HG02623 (cell line): Measurements from ENCODE around the gene DHRS4.

Experiments
- ATAC-seq: cut with Tn5 transposase; IDR thresholded peaks from one replicate; pipeline ENCODE4 v1.9.1; 2021; ENCODE audit warnings: moderate library complexity; ENCODE audit not compliant: unreplicated experiment

The DHRS4 gene

DNA sequence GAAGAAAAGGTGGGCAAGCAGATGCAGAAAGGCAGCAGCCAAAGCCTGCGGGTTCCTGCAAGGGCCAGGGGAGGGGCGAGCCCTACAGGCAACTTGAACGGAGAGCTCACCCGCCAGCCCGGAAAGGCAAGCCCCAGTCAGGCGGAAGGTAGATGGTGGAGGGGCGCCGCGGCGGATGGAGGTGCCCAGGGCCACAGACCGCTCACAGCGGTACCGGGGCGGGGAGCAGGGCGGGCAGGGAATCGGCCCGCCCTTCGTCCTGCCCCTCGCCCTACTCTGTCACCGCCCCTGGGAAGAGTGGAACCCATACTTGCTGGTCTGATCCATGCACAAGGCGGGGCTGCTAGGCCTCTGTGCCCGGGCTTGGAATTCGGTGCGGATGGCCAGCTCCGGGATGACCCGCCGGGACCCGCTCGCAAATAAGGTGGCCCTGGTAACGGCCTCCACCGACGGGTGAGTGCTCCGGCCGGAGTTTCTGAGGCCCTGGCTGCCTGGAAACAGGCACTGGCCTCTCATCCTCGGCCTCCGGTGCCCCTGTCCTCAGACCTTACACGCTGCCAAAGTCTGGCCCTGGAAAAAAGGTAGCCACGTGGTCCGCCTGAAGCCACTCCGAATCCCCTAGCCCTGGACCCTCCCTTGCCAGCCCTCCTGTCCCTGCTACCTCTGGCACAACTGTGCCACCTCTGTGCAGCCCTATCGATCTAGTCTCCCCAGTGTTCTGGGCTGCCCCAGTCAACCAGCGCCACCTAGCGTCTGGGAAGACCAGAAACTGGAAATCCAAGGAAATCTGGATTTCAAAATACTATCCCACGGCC is at the start of gene DHRS4:
DHRS4 (plus strand) TSS at position 307 of the 815 bp plus-strand sequence; CDS start at position 326, 19 bp downstream.
- ATAC-seq = peak; percentile 86

DNA sequence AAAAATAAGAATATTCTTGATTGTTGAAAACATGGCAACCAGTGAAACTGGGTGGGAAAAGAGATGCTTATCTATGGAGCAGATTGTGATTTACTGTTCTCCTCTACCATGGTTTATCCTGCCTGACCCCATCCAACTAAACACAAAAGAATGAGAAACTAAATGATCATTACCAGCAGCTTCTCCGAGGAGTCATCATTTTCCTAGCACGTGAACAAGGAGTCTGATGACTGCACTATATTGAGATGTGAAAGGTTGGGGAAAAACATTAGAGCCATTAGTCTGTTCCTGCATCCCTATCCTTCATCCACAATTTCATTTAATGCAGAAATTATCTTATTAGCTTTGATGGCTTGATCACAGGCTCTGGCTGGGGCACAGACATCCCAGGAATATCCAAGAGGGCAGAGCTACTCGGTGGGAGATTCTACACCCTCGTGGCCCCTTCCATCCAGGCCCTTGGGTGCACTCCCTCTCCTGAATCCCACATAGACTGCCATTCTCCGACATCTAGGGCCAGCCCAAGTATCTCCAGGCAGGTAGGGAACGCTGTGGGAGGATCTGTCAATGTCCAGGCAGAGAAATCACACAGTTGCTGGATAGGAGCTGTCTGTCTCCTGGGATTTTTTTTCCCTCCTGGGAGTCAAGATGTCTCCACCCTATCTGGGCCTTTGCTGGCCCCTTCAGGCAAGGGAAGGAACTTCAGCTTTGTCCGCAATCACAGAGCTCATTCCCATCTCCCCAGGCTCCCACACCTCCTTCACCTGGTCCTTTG is 43.3 kb upstream of the DHRS4 start:
- ATAC-seq = no peak

DNA sequence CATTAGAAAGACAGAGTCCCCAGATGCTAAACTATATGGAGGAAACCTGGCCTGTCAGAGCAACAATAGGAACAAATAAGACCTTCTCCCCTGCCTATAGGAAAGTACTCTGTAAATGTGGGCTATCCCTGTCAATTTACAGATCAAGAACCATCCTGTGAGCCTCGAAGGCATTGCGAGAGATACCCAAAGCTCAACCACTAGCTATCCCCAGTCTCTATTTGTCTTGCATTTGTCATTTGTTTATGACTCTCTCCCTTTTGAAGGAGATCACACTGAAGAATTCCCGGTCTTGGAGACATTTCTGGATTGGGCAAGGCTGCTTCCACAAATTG is 42.7 kb upstream of the DHRS4 start:
- no peak for ATAC-seq

DNA sequence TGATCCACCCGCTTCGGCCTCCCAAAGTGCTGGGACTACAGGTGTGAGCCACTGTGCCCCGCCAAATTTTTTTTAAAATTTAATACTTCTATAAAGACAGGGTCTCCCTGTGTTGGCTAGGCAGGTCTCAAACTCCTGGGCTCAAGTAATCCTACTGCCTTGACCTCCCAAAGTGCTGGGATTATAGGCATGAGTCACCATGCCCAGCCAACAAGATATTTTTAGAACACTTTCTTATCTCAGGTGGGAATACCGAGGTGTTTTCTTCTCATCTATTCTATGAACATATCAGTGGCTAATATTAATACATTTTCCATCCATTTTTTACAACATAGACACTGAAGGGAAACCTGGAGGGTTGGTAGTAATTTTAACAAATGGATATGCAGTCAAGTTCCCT is 38.0 kb upstream of the DHRS4 start:
- no peak for ATAC-seq

DNA sequence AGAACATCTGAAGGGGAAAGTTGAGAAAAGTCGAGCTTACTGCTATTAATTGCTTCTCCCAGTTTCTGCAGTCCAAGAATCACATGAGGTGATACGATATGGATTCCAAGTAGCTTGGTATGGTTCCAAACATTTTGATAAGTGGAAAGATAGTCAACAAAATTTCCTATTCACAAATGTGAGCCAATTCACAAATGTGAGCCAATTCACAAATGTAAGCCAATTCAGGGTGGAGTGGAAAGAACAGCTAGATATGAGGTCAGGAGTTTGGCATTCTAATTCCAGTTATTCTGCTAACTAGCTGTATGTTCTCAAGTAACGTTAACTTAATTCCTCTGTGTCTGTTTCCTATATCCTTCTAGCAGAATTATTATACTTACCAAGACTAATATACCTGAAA is 37.6 kb upstream of the DHRS4 start:
- ATAC-seq = no peak

DNA sequence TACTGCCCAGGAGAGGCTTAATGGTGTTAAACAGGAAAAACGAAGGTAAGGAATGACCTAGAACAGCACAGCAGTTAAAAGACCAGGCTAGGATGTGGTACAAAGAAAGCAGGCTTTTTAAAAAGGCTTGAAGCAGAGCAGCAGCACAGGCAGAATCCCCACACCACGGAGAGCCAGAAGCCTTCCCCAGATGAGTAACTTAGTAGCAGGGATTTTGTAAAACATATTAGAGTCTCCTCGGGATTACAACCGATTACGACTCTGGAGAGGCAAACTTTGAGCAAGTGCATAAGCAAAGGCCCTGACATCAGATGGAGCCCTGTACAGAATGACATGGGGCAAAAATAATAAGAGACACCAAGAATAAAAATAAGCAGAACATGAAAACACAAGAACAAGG is 37.1 kb upstream of the DHRS4 start:
- no peak for ATAC-seq

DNA sequence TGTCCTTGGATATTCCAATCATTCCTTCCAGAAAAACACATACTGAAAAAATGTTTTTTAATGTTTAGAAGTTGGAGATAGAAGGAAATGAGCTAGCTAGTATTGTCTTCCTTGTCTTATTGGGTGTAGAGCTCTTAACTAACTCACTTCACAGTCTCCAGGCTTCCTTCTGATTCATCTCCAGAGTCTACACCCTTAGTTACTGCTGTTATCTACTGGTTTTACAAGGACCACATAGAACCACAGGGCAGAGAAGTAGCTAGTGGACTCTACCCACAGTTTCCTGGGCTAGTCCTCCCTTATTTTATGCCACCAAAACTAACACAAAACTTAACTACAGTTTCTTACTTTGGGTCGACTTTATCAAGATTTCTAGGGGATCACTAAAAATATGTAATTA is 31.0 kb upstream of the DHRS4 start:
- ATAC-seq = no peak

DNA sequence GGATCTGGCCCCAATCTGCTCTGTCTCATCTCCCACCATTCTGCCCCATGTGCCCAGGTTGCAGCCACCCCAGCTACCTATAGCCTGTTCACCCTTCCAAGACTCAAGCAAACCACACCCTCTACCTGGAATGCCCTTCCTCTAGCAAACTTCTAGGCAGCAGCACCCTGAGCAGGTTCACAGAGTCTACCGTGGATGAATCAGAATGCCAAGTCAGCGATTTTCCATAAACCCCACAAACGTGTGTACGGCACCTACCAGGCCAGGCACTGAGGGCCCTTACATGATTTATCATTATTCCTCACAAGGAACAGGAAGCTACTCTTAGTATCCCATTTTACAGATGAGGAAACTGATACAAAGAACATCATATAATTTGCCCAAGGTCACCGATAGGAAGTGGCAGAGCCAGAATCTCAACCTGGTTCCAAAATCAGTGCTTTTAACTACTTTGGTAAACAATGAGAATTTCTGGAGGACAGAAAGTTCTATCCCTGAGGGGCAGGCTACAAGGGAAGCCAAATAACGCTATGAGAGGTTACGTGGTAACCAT is 28.0 kb upstream of the DHRS4 start:
- no peak for ATAC-seq

DNA sequence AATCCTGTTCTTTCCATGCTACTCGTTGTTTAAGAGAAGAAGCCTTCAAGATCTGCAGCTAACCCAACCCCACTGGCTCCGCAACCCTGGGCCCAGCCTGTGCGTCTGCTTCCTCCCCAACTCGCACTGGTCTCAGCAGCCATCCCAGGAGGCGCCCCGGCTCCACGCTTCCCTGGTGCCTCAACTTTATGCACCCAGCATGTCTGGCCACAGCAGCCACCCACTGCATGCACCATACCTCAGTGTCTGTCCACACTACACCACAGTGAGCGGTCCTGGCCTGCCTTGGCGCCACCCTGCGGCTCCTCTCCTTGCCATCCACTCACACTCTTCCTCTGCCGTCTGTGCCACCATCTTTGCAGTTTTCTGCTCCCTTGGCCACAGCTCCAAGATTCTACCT is 27.0 kb upstream of the DHRS4 start:
- ATAC-seq = no peak

DNA sequence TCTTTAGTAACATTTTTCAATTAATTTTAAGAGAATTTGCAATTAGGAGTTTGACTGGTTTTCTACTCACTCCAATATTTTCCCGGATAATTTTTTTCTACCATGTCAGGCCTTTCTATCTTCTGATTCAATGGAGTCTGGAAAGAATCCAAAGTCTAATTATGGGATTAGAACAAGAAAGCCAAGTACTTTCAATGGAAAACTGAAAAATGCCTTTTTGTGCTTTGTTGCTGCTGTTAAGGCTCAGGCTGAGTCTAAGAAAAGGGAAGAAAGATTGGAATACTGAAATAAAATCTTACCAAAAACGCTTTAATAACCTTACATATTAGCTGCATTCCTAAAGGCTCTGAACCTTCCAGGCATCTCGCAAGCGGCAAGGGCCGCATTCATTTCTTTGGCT is 24.4 kb upstream of the DHRS4 start:
- ATAC-seq = no peak

DNA sequence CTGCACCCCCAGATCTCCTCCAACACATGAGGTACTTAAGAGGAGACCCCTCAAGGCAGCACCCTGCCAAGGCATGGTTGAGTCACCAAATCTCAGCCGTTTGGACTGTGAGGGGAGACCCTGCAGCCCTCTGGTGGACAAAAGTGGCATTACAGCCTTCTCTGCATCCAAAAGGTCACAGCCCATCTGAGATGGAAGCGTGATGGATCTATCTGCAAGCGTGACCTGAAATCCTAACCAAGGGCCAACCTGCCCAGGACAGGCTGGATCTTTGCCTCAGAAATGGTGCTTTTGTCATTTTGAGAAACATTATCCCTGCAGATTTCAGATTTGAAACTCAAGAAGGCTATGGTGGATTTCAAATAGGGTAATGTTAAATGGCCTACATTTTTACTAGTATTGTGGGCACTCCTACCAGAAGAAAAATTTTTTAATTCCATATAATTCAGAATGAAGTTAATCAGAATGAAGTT is 23.7 kb upstream of the DHRS4 start:
- ATAC-seq = no peak

DNA sequence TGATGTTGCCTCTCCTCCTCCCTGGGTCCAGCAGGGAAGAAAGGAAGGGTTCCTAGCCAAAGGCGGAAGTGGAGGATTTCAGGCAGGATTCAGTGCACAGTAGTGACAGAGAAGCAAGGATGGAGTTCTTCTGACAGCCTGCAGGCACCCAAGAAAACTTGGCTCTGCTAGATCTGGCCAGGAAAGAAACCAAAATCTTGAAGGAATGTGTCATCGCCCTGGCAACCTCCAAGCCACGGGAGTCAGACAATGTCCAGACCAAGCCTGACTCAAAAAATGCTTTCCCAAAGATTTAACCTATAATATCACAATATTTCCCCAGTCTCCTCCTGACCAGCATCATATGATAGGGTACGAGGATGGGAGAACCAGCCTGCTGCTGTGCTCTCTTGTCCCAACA is 22.8 kb upstream of the DHRS4 start:
- ATAC-seq = no peak

DNA sequence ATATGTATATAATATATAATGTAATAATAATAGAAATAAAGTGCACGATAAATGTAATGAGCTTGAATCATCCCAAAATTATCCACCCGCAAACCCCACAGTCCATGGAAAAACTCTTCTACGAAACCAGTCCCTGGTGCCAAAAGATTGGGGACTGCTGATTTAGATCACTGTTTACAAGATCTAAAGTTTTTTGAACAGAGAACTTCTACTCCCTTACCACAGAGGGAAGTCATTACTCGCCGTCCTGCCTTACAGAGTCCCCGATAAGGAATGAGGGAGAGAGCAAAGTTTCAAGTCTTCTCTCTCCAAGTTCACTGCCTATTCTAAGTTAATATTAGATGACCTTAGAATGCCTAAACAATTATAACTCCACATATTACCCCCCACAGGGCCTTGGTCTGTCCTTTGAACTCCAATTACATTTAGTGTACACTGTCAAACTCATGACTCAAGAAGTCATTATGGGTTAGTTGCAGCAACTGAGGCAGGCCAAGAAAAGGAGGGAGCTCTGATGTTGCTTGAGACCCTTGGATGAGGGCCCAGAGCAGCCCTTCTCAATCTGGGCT is 21.8 kb upstream of the DHRS4 start:
- ATAC-seq = no peak

DNA sequence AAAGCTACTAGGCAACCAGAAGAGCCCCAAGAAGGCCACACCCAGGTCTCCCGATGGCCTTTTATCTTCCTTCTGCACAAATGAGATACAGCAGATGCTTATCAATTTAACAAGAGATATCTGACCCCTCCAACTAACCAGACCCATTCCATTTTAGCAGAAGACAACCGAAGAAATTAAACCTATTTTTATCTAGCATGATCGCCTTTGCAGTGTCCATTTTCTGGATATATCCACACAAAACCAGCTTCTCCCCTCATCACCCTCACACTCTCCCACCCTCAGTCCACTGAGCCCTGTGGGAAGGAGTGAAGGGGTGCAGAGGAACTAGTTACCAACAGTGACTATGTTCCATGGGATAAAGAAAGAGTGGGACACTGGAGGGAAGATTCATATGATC is 20.9 kb upstream of the DHRS4 start:
- ATAC-seq = no peak

DNA sequence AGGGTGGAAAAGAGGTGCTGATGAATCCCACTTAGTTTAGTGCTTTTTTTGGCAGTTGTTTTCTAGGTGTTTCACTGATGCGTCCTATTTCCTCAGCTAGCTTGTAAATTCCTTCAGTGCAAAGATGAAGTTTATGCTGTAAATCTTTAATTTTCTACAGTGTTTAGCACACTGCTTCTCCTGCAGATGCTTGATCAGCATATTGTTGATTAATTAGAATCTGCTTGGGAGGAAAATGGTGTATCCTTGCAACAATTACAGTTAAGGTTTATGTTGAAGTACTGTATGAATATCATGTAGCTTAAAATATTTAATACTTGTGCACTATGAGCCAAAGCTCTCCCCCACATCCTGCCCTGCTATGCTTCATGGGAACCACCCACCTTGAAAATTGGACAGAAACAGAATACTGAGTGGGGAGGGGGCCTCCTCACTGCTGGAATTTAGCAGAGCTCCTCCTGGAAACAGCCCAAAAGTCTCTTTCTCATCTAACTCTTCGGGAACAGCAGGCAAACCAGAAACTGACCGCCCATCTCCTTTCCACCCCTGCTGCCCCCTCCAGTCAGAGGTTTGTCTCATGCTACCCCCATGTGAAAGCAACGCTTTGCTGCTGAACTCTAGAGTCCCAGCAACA is 20.3 kb upstream of the DHRS4 start:
- ATAC-seq = no peak

DNA sequence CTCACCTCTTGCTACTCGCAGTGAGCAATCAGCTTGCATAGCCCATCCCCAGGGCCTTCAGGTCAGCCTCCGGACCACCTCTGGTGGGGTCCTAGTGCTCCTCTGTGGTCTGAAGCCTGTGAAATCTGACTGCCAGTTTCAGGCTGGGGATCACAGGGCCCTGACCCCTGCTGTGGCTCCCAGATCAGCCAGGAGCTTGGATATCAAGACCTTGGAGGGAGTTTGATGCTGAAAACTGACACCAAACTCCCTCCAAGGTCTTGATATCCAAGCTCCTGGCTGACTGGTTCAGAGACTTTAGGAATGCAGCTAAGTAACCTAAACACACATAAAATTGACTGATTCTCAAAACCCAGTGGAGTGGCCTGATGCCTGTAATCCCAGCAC is 19.8 kb upstream of the DHRS4 start:
- no peak for ATAC-seq

DNA sequence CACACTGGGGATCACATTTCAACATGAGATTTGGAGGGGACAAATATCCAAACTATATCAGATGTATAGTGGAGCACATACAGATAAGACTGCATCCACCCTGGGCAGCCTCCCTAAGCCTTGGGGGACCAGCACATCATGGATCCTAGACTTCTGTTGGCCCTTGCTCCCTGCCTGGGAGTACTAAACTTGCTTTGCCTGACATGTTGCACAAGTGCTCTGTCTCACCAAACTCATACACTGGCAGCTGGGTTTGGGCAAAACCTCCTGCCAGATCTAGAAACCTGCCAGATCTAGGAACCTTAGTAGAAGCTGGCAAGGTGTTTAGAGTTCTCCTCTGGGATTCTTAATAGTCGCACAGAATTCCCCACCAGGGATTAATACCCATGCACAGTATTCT is 18.4 kb upstream of the DHRS4 start:
- ATAC-seq = no peak

DNA sequence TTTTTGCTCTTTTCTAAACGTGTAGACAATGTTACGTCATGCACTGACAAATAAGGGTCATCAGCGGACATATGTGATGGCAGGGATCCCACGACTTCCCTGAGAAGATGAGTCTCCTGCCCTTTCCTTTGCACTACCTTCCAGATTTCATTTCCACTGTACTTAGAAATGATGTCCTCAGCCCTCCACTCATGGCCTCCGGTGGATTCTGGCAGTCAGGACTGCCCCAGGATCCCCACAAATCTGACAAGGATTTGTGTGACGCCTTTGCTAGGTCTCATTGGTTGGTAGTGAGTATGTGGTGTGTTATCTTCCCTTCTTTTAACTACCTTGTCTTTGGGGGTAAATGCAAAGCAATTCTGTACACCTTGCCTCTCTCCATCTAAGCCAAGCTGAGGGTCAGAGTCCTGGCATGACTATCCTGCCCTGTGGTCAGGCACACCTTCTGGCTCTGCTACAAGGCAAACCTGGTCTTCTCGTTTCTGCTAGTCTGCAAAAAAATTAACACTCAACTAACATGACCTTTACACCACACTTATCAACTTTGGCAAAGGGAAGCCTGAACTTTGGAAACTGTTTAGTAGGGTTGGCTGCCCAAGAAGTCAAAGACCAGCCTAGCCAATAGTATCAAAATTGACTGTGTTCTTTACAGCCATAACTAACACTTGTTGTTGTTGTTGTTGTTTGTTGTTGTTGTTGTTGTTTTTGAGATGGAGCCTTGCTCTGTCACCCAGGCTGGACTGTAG is 17.3 kb upstream of the DHRS4 start:
- no peak for ATAC-seq

DNA sequence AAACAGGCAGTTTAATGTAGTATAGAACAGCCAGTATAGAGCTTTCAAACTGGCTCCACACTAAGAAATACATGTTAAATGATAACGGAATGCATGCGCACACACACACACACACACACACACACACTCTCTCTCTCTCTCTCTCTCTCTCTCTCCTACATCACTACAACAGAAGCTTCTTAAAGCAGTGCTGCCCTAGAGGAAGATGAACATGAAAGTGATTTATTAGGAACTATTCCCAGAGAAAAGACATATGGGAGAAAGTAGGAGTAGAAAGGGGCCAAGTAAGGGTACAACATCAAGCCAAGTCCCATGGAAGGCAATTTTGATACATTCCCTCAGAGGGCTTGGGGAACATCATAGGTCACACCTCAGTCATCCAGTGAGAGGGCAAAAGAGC is 16.4 kb upstream of the DHRS4 start:
- no peak for ATAC-seq

DNA sequence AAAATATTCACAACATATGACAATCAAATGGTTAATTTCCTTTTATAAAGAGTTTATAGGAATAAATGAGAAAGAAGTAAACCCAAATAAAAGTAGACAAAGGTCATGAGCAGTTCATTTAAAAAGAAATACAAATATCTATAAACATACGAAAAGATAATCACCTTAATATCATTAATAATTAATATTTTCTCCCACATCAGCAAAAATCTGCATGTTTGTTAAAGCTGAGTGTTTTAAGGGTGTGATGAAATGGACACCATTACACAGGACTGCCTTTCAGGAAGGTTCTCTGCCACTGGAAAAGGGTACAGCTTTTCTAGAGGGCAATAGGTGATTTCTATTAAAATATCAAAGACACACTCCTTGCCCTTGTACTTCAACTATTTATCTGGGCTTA is 14.7 kb upstream of the DHRS4 start:
- no peak for ATAC-seq
